ENCODE data around the gene TRPC6. TPM values are rescaled to one million over a fixed set of nuclear protein-coding genes. Genes with fewer than 3 reads are reported as not detected.

The TRPC6 gene
- total RNA-seq, 4 donors from 2014 or later: 3.5 to 59.6 (median 40.2) TPM

DNA sequence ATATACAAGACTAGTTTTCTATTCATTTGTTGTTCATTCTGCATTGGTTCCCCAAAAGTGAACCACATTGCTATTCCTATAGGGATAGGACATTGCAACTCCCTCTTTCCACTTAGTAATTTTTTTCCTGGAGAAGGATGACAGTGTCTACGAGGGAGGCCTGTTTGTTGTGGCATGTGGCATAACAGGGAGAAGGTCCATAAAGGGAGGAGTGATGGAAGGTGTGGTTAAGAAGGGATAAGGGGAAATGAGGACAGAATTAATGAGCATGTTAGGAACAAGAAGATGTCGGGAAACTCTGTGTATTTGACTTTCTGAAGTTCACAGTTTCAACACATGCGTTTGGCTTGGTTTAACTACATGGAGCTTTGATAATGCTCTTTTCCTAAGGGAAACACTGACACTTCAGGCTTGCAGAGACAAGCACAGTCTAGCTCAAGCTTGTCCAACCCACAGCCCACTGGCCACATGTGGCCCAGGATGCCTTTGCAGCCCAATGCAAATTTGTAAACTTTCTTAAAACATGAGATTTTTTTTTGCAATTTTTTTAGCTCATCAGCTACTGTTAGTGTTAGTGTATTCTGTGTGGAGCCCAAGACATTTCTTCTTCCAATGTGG is 149.7 kb downstream of the TRPC6 start:
- 40 to 45% methylated on average over 2 to 3 of the region's 3 CpGs for WGBS, 2 donors (ENCODE audit: low coverage in 1 of 2)
- Histone ChIP-seq H3K4me3 (no peak overlapping the region), H3K4me1 (peaks cover 0 to 25% (median 0%) of the 10 kb centered on the region in 3 donors), H3K27ac (no peak overlapping the region), H3K36me3 (no peaks in the 10 kb centered on the region), H3K9me3 (no peaks in the 10 kb centered on the region), H3K27me3 (no peaks in the 10 kb centered on the region)
- TF ChIP-seq POLR2AphosphoS5 (IDR thresholded peaks at IDR 0.05): no peak
- no peak for ATAC-seq

DNA sequence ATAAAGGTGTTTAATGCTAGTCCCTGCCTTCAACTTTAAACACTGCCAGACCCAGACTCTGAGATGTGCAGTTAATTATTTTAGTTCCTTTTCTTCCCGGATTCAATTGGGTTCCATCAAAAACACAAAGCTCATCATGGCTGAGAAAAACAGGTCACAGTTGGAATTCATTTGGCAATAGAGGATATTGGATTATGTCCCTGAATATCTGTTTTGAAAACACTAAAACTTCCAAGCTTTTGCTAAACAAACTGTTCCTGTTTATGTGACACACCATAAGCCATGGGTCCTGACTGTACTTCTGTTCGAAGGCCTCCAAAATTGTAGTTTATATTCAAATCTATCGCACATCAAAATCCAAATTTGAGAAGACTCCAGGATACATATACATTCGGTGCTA is 150.7 kb downstream of the TRPC6 start:
- peaks cover 0 to 25% (median 0%) of the 10 kb centered on the region in 3 donors for H3K4me1 ChIP-seq
- H3K9me3 ChIP-seq: no peaks in the 10 kb centered on the region
- H3K36me3 ChIP-seq: no peaks in the 10 kb centered on the region
- TF ChIP-seq POLR2AphosphoS5 (IDR thresholded peaks at IDR 0.05) (no peak), POLR2A (IDR thresholded peaks at IDR 0.05) (no peak), EP300 (IDR thresholded peaks at IDR 0.05) (no peak)
- TF ChIP-seq, protein P1, sequence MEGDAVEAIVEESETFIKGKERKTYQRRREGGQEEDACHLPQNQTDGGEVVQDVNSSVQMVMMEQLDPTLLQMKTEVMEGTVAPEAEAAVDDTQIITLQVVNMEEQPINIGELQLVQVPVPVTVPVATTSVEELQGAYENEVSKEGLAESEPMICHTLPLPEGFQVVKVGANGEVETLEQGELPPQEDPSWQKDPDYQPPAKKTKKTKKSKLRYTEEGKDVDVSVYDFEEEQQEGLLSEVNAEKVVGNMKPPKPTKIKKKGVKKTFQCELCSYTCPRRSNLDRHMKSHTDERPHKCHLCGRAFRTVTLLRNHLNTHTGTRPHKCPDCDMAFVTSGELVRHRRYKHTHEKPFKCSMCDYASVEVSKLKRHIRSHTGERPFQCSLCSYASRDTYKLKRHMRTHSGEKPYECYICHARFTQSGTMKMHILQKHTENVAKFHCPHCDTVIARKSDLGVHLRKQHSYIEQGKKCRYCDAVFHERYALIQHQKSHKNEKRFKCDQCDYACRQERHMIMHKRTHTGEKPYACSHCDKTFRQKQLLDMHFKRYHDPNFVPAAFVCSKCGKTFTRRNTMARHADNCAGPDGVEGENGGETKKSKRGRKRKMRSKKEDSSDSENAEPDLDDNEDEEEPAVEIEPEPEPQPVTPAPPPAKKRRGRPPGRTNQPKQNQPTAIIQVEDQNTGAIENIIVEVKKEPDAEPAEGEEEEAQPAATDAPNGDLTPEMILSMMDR (IDR thresholded peaks at IDR 0.05): no peak
- no peak for ATAC-seq
- H3K4me3 ChIP-seq: no peak overlapping the region
- H3K27me3 ChIP-seq: no peaks in the 10 kb centered on the region
- no peak overlapping the region for H3K27ac ChIP-seq
- 23 to 41% methylated on average over 3 to 4 of the region's 4 CpGs for WGBS, 2 donors (ENCODE audit: low coverage in 1 of 2)

DNA sequence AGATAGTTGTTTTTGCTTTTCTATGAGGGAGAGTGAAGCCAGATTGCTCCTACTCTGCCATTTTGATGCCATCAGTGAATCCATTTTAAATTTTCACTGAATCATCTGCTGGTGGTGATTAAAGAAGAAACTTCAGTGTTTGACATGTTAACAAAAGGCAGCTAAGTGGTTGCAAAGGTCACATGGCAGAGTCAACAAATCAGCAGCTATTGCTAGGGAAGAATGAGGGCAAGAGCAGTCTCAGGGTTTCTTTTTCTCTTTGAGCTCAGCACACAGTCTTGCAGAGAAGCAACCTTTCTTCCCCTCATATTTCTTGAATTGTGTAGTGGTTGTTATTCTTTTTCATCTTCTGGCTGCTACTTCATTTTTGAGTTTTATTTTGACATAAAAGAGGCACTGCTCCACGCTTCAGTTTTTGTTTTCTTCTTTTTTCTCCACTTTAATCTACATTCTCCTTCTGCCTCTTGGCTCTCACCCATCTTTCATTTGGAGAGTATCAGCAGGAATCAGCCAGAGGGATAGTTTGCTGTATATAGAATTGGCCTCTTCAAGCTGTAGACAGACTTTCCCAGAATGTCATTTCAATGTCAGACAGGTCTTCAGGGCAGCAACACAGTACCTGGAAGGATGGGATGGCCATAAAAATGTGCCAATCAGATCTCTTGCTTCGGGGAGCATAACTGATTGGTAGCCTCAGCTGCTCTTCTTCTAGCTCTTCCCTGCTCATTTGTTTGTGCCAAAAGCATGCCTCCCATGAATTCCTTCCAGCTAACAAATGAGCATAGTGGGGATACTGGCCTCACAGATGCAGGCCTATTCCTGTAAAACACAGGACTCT is 153.9 kb downstream of the TRPC6 start:
- TF ChIP-seq EP300 (IDR thresholded peaks at IDR 0.05) (no peak), POLR2AphosphoS5 (IDR thresholded peaks at IDR 0.05) (no peak), POLR2A (IDR thresholded peaks at IDR 0.05) (no peak)
- TF ChIP-seq, protein P1 (IDR thresholded peaks at IDR 0.05): no peak
- peaks cover 0 to 11% (median 0%) of the 10 kb centered on the region in 3 donors for H3K4me1 ChIP-seq
- H3K27ac ChIP-seq: peak overlapping the region in 2 of 4 donors; percentile 1 to 20
- peak; percentile 31 for ATAC-seq
- H3K36me3 ChIP-seq: no peaks in the 10 kb centered on the region
- no peak overlapping the region for H3K4me3 ChIP-seq
- no peaks in the 10 kb centered on the region for H3K9me3 ChIP-seq
- WGBS, 2 donors (ENCODE audit: low coverage in 1 of 2): 24 to 40% methylated on average over 2 of the region's 2 CpGs
- H3K27me3 ChIP-seq: no peaks in the 10 kb centered on the region

DNA sequence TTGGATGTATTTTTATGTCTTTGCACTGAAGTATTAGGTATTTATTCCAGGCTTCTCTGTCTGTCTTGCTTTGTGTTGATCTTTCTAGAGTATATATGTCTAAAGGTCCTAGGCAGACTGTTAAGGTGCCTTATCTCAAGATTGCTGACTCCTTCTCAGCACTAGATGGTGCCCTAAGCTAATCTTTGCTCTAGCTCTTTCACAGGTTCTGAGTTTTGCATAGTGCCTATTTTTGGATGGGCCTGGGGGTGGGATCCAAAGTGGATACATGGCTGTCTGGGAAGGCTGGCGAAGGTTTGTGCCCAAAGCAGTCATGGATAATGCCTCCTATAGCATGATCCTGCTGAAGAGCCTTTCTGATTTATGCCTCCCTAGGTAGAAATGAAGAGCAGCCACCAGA is 154.9 kb downstream of the TRPC6 start:
- Histone ChIP-seq H3K27me3 (no peaks in the 10 kb centered on the region), H3K36me3 (no peaks in the 10 kb centered on the region), H3K4me3 (no peak overlapping the region), H3K4me1 (peaks cover 0 to 11% (median 0%) of the 10 kb centered on the region in 3 donors), H3K27ac (peak overlapping the region in 1 of 4 donors; percentile 20), H3K9me3 (no peaks in the 10 kb centered on the region)
- no peak for ATAC-seq
- TF ChIP-seq POLR2AphosphoS5 (IDR thresholded peaks at IDR 0.05) (no peak), POLR2A (IDR thresholded peaks at IDR 0.05) (no peak), EP300 (IDR thresholded peaks at IDR 0.05) (no peak)
- TF ChIP-seq, protein P1 (IDR thresholded peaks at IDR 0.05): peak in 2 of 4 experiments; percentile 22 to 47
- WGBS, 2 donors (ENCODE audit: low coverage in 1 of 2): no CpG with 5 or more reads among the region's 1 CpG

DNA sequence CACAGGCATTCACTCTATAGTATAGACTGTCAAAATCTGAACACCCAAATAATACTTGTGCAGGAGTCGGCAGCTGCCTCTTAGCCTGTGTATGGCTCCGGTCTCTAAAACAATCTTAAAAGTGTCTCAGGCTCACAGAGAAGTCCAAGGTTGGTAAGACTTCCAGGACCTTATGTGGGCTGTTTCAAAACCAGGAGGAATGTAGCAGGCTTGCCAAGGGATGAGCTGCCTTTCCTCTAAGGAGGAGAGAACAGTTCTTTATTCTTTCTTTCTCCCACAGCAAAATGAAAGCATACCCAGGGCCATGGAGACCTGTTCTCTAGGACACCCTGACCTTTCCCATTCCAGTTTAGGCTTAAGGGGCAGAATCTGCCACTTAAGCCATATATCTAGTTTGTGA is 176.5 kb downstream of the TRPC6 start:
- Histone ChIP-seq H3K4me1 (peaks cover 0 to 9% (median 0%) of the 10 kb centered on the region in 3 donors), H3K27me3 (no peaks in the 10 kb centered on the region), H3K36me3 (no peaks in the 10 kb centered on the region), H3K27ac (peak overlapping the region; percentile 39 to 70 (median 58)), H3K9me3 (no peaks in the 10 kb centered on the region), H3K4me3 (no peak overlapping the region)
- peak; percentile 67 for ATAC-seq
- TF ChIP-seq POLR2A (IDR thresholded peaks at IDR 0.05) (no peak), EP300 (IDR thresholded peaks at IDR 0.05) (no peak), POLR2AphosphoS5 (IDR thresholded peaks at IDR 0.05) (no peak)
- TF ChIP-seq, protein P1 (IDR thresholded peaks at IDR 0.05): no peak
- 20 to 33% methylated on average over 1 to 2 of the region's 2 CpGs for WGBS, 2 donors (ENCODE audit: low coverage in 1 of 2)

Small RNA genes lying within 50 kb of the gene (small RNA-seq; reads per million reads assigned to genes)
- gene MIR3920: 0 reads per million in 4 donors
